Parathyroid adenoma (tissue), 2 donors: ENCODE measurements around the gene TAF6L.
"Not testable (repeated sequence)": the region's sequence is repeated elsewhere in the genome, so short reads cannot be mapped to it uniquely, and the experiment has no call there.

Source experiments
- H2AFZ ChIP-seq: fragments of 300-600 bp; sonication (generic); one replicate; pipeline ENCODE4 v1.7.0; 2017; ENCODE audit warnings: antibody characterized with exemption, mild to moderate bottlenecking
- H3K27ac ChIP-seq: fragments of 300-600 bp; sonication (generic); one replicate; pipeline ENCODE4 v1.7.0; 2017
- H3K27me3 ChIP-seq: fragments of 300-600 bp; sonication (generic); one replicate; pipeline ENCODE4 v1.7.0; 2017; ENCODE audit warnings: low read length; ENCODE audit not compliant: control insufficient read depth, insufficient read depth
- H3K36me3 ChIP-seq: fragments of 300-600 bp; sonication (generic); one replicate; pipeline ENCODE4 v1.7.0; 2017; ENCODE audit warnings: low read length; ENCODE audit not compliant: control insufficient read depth, insufficient read depth
- H3K4me1 ChIP-seq: fragments of 300-600 bp; sonication (generic); one replicate; pipeline ENCODE4 v1.7.0; 2017; ENCODE audit warnings: control low read depth
- H3K4me2 ChIP-seq: fragments of 300-600 bp; sonication (generic); one replicate; pipeline ENCODE4 v1.7.0; 2017; ENCODE audit warnings: low read length
- H3K4me3 ChIP-seq: fragments of 300-600 bp; sonication (generic); one replicate; pipeline ENCODE4 v1.7.0; 2017; ENCODE audit warnings: low read depth, low read length
- H3K79me2 ChIP-seq: fragments of 300-600 bp; sonication (generic); one replicate; pipeline ENCODE4 v1.7.0; 2017; ENCODE audit warnings: control low read depth
- H3K9ac ChIP-seq: fragments of 300-600 bp; sonication (generic); one replicate; pipeline ENCODE4 v1.7.0; 2017; ENCODE audit warnings: mild to moderate bottlenecking
- H3K9me3 ChIP-seq: fragments of 300-600 bp; sonication (generic); one replicate; pipeline ENCODE4 v1.7.0; 2017; ENCODE audit warnings: low read length; ENCODE audit not compliant: control insufficient read depth
- CTCF ChIP-seq: fragments of 300-600 bp; sonication (generic); IDR thresholded peaks from one replicate; pipeline ENCODE4 v1.7.0; 2017; ENCODE audit warnings: antibody characterized with exemption, mild to moderate bottlenecking
- donor health status: primary hyperparathyroidism.

The TAF6L gene

GRCh38 chr11:62810748-62811147, 39.6 kb downstream of the TAF6L start:
- H3K36me3 ChIP-seq = no peaks in the 10 kb centered on the region
- no peak overlapping the region for H3K4me2 ChIP-seq
- no peak for TF ChIP-seq CTCF
- H3K27me3 ChIP-seq = no peaks in the 10 kb centered on the region
- no peak overlapping the region for H3K27ac ChIP-seq
- H3K4me1 ChIP-seq = peaks cover 3% of the 10 kb centered on the region
- H2AFZ ChIP-seq = no peak overlapping the region
- H3K79me2 ChIP-seq = no peaks in the 10 kb centered on the region
- no peak overlapping the region for H3K9ac ChIP-seq
- H3K4me3 ChIP-seq = no peak overlapping the region
- H3K9me3 ChIP-seq = no peaks in the 10 kb centered on the region

- Histone ChIP-seq H3K27me3 (no peaks in the 10 kb centered on the region), H3K36me3 (no peaks in the 10 kb centered on the region), H3K4me1 (peaks cover under 1% of the 10 kb centered on the region), H3K4me3 (no peak overlapping the region), H3K27ac (no peak overlapping the region), H2AFZ (no peak overlapping the region), H3K4me2 (no peak overlapping the region), H3K9ac (no peak overlapping the region), H3K79me2 (no peaks in the 10 kb centered on the region), H3K9me3 (no peaks in the 10 kb centered on the region)
- TF ChIP-seq CTCF = no peak
Measured at GRCh38 chr11:62811659-62812058, 40.5 kb downstream of the TAF6L start.

- Histone ChIP-seq H2AFZ (no peak overlapping the region), H3K27ac (no peak overlapping the region), H3K4me1 (no peaks in the 10 kb centered on the region), H3K27me3 (no peaks in the 10 kb centered on the region), H3K9ac (no peak overlapping the region), H3K4me2 (no peak overlapping the region), H3K79me2 (no peaks in the 10 kb centered on the region), H3K36me3 (no peaks in the 10 kb centered on the region), H3K4me3 (no peak overlapping the region), H3K9me3 (no peaks in the 10 kb centered on the region)
- no peak for TF ChIP-seq CTCF
Measured at GRCh38 chr11:62816557-62816956, 45.4 kb downstream of the TAF6L start.

- Histone ChIP-seq H3K36me3 (no peaks in the 10 kb centered on the region), H3K4me1 (no peaks in the 10 kb centered on the region), H2AFZ (no peak overlapping the region), H3K27me3 (no peaks in the 10 kb centered on the region), H3K9ac (no peak overlapping the region), H3K27ac (no peak overlapping the region), H3K79me2 (no peaks in the 10 kb centered on the region), H3K9me3 (no peaks in the 10 kb centered on the region), H3K4me3 (no peak overlapping the region), H3K4me2 (no peak overlapping the region)
- TF ChIP-seq CTCF = no peak
Measured at GRCh38 chr11:62817129-62817528, 45.9 kb downstream of the TAF6L start.

GRCh38 chr11:62823677-62824076, 52.5 kb downstream of the TAF6L start:
- Histone ChIP-seq H3K27me3 (no peaks in the 10 kb centered on the region), H3K36me3 (no peaks in the 10 kb centered on the region), H3K4me3 (no peak overlapping the region), H3K9ac (no peak overlapping the region), H3K79me2 (peaks cover 3% of the 10 kb centered on the region), H3K4me2 (no peak overlapping the region), H2AFZ (no peak overlapping the region), H3K27ac (no peak overlapping the region), H3K4me1 (no peaks in the 10 kb centered on the region), H3K9me3 (no peaks in the 10 kb centered on the region)
- no peak for TF ChIP-seq CTCF

- not testable (repeated sequence) for H3K27ac ChIP-seq, H3K27me3 ChIP-seq, H3K4me2 ChIP-seq, H3K4me1 ChIP-seq, H2AFZ ChIP-seq, H3K79me2 ChIP-seq, H3K9ac ChIP-seq, H3K4me3 ChIP-seq, H3K9me3 ChIP-seq, H3K36me3 ChIP-seq
Measured at GRCh38 chr11:62828130-62828529, 56.9 kb downstream of the TAF6L start.
